Inferior parietal cortex (tissue), 1 donor: ENCODE measurements around the gene RFX1.
"Not testable (repeated sequence)": the region's sequence is repeated elsewhere in the genome, so short reads cannot be mapped to it uniquely, and the experiment has no call there.

Experiments
- DNase-seq: peaks from one replicate; pipeline ENCODE4 v3.0.0-alpha.2; 2016; ENCODE audit errors: extremely low spot score

Gene RFX1

DNA sequence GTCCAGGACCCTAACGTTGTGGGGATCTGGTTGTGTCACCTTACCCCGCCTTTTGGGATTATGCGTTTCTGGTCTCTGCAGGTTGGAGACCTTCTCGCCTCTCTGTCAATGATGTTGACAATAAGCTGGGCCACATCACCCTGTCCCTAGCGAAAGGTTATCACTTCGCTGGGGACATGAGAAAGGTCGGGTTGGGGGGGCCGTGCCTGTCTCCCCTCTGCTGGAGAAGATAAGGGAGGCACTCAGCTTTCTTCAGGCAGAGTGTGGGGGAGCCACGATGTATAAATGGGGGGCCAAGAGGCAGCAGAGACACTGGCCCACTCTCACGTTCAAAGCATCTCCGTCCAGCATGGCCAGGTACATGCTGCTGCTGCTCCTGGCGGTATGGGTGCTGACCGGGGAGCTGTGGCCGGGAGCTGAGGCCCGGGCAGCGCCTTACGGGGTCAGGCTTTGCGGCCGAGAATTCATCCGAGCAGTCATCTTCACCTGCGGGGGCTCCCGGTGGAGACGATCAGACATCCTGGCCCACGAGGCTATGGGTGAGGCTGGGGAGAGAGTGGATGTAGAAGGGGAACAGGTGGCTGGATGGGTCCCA, 21.8 kb upstream of the RFX1 start, which contains the start of gene RLN3:
Gene RLN3 (plus strand): TSS at position 293 of the 595 bp plus-strand sequence. CDS start 57 bp downstream, at position 350.
- DNase-seq = no peak

- DNase-seq = not testable (repeated sequence)
Observed at GRCh38 chr19:14026652-14027192, 20.6 kb upstream of the RFX1 start.

DNA sequence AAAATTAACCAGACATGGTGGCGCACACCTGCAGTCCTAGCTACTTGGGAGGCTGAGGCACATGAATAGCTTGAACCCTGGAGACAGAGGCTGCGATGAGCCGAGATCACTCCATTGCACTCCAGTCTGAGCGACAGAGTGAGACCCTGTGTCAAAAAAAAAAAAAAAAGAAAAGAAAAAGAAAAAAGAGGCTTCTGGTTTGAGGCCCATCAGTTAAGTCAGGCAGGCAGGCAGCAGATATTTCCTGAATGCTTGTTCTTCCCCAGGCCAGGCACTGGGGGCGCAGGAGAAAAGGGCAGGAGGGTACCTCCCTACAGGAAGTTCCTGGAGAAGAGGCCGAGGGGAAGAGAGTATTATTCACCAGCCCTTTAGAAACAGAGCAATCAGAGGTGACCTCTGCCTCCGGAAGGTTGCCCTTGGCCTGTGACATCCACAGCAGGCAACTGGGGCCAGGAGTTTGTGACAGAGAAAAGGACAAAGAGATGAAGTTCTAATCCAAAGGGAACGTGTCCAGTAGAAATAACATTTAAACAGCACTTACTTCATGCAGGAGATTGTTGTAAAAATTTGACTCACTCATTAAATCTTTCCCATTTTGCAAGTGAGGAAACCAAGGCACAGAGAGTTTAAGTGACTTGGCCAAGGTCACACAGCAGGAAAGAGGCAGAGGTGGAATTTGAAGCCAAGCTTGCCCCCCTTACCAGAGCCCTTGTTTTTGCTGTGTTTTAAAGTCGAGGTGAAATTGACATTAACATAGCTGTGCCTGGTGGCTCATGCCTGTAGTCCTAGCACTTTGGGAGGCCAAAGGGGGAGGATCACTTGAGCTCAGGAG, 17.5 kb upstream of the RFX1 start:
- no peak for DNase-seq

- DNase-seq = no peak
Observed at GRCh38 chr19:14022469-14022868, 16.3 kb upstream of the RFX1 start.

- DNase-seq = no peak
Observed at GRCh38 chr19:14021474-14021873, 15.4 kb upstream of the RFX1 start.

GRCh38 chr19:14019739-14020138, 13.6 kb upstream of the RFX1 start:
- DNase-seq = not testable (repeated sequence)

DNA sequence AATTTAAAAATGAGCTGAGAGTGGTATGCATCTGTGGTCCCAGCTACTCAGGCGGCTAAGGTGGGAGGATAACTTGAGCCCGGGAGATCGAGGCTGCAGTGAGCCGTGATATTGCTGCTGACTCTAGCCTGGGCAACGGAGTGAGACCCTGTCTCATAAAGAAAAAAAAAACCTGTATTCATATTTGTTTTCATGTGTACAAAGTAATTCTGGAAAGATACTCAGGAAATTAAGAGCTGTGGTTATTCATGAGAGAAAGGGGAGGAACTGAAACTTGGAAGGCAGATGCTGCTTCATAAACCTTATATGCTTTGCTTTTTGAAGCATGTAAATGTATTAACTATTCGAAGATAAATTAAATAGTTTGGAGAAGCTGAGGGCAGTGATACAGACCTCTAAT, 13.0 kb upstream of the RFX1 start:
- DNase-seq = no peak

DNA sequence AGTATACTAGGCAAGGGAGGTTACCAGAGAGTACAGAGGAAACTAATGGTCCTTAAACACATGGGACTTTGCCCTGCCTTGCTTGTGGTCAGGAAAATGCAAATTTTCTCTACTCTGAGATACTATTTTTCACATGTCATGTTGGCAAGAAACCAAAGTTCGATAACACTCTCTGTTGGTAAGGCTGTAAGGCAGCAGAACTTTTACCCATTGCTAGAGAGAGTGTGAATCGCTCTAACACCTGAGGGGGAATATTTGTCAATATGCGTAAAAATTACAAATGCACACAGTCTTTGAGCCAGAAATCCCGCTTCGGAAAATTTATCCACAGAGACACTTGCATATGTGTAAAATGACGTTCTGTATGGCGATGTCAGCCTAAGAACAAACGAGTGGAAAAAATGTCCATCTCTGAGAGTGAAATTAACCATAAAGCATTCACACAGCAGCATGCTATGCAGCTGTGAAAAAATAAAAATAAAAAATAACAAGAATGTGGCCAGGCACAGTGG, 9.5 kb upstream of the RFX1 start:
- DNase-seq = no peak

DNA sequence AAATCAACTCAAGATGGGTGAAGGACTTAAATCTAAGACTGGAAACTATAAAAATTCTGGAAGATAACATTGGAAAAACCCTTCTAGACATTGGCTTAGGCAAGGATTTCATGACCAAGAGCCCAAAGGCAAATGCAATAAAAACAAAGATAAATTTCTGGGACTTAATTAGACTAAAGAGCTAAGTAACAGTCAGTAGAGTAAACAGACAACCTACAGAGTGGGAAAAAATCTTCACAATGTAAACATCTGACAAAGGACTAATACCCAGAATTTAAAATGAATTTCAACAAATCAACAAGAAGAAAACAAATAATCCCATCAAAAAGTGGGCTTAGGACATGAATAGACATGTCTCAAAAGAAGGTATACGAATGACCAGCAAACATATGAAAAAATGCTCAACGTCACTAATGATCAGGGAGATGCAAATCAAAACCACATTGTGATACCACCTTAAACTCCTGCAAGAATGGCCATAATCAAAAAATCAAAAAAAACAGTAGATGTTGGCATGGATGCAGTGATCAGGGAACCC, 6.3 kb upstream of the RFX1 start:
- DNase-seq = no peak

DNA sequence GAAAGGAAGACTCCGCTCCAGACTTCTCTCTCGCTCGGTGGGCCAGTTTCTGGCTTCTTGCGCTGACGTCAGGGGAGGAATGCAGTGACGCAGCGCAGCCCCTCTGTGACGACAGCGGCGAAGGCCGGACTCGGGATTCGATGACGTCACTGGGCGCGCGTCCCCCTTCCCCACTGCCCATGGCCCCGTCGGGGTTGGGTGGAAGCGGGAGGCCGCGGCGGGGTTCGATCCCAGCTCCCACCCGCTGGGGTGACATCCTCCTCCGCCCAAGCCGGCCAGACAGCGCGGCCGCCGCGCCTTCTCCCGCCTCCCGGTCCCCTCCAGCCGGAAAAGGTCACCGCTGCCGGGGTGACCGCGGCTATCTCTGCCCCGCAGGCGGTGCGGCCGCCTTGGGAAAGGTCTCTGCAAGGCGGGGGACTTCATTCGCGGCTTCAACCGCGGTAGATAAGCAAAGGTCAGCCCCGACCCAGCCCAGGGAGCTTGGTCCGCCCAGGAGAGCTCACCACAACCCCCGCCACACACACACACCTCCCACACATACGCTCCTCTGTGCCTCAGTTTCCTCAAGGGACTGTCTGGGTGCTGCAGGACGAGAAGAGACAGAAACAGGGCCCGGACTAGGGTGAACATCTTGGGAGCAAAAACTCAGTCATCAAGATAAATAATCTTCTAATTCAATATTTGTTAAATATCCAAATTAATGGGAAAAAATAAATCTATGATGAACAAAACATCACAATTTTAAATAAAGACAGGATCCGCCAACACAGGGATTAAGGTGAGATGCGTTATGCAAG, 844 bp upstream of the RFX1 start:
- no peak for DNase-seq

DNA sequence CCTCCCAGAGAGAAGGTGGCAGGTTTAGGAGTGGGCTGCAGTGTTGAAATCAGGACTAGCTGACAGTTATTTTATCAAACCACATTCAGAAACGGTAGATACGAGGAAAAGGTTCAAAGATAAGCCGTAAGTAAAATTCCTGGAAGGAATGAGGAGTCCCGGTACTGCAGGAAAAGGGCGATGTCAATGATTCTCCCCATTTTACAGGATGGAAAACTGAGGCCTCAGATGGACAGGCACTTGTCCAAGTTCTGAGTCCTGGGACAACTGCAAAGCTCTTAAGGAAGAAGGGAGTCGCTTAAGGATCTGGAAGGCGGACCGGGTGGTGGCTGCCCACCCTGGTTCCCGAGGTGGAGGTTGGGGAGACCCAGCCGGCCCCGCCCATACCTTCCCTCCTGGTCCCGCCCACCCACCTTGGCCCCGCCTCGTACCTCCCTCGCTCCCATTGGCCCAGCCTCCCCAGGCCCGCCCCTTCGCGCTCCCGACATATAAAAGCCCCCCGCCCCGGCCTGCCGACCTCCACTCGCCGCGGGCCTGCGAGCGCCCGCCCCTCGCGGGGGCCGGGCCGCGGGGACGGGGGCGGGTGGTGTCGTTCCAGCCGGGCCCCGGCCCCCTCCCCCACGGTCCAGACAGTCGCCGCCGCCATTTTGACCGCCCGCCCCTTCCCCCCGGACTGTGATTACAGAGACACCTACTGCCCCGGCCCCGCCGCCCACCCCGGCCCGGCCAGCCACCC, 603 bp downstream of the RFX1 start:
- peak; percentile 33 for DNase-seq

GRCh38 chr19:14004619-14005348, 1.3 kb downstream of the RFX1 start:
- DNase-seq = peak; percentile 63

- no peak for DNase-seq
Observed at GRCh38 chr19:14003251-14004055, 2.7 kb downstream of the RFX1 start.

GRCh38 chr19:14002571-14003250, 3.4 kb downstream of the RFX1 start:
- no peak for DNase-seq

- DNase-seq = no peak
Observed at GRCh38 chr19:14000691-14001375, 5.3 kb downstream of the RFX1 start.

DNA sequence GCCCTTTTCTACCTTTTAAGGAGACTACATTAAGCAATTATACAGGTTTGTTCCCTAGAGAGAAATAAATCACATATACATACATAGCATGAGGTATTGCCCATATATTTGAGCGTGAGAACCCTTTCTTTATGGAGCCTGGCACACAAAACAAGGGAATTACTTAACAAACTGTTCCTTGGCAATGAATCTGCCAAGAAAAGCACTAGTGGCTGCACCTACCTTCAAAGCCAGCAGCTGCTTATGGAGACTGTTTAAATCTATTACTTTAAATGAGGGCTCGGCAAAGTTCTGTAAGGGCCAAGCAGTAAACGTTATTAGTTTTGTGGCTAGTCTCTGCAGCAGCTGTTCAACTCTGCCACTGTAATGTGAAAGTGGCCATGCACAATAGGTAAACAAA, 7.0 kb downstream of the RFX1 start:
- no peak for DNase-seq

GRCh38 chr19:13998426-13998825, 7.7 kb downstream of the RFX1 start:
- DNase-seq = no peak

- DNase-seq = no peak
Observed at GRCh38 chr19:13997631-13997962, 8.5 kb downstream of the RFX1 start.
